ENCODE measurements around the gene DGUOK.

DNA sequence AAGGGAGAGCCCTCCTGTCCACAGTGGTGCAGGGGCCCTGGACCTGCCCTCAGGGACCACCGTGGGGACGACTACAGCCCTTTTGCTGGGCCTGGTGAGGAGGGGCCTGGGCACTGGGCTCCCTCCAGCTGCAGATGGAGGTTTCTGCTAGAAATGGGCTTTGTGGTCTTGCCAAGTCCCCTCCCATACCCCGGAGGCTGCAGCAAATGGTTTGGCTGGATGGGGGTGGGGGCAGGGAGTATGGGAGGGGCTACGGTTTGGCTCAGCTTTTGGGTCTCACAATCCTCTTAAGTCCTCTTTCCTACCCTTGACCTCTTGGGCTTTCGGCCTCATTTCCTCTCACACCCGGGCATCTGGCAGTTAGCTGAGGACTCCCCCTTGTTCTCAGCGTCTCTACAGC lies 79.8 kb downstream of the DGUOK start:
- no peak for TF ChIP-seq POLR2A (IDR thresholded peaks at IDR 0.05)
- TF ChIP-seq, protein P1, sequence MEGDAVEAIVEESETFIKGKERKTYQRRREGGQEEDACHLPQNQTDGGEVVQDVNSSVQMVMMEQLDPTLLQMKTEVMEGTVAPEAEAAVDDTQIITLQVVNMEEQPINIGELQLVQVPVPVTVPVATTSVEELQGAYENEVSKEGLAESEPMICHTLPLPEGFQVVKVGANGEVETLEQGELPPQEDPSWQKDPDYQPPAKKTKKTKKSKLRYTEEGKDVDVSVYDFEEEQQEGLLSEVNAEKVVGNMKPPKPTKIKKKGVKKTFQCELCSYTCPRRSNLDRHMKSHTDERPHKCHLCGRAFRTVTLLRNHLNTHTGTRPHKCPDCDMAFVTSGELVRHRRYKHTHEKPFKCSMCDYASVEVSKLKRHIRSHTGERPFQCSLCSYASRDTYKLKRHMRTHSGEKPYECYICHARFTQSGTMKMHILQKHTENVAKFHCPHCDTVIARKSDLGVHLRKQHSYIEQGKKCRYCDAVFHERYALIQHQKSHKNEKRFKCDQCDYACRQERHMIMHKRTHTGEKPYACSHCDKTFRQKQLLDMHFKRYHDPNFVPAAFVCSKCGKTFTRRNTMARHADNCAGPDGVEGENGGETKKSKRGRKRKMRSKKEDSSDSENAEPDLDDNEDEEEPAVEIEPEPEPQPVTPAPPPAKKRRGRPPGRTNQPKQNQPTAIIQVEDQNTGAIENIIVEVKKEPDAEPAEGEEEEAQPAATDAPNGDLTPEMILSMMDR (IDR thresholded peaks at IDR 0.05) = no peak
- TF ChIP-seq EP300 (IDR thresholded peaks at IDR 0.05) = no peak
